Activated CD8-positive, alpha-beta memory T cell treated with anti-CD3 and anti-CD28 coated beads, Interleukin-2, amount 10 ng/mL, durations not matched to agents 7 days and 5 days (primary cell): Measurements from ENCODE around the gene SLC23A3. TPM values are rescaled to one million over a fixed set of nuclear protein-coding genes. Genes with fewer than 3 reads are reported as not detected.

Experiments used
- ATAC-seq: fragments of 150-1000 bp; cut with Tn5 transposase; one replicate; pipeline ENCODE4 v1.10.0; 2021; ENCODE audit warnings: moderate library complexity
- CTCF ChIA-PET: fragments of 350-600 bp; sonication (Branson Sonifier 250); formaldehyde crosslinking; loops from one replicate; lab custom pipeline; 2021; ENCODE audit warnings: antibody characterized with exemption; lab: Charles Lee
- DNase-seq: peaks from one replicate; pipeline ENCODE4 v3.0.0-alpha.2; 2020
- H3K27ac Mint-ChIP-seq: one replicate; pipeline ENCODE4 v1.8.0; 2021; ENCODE audit warnings: mild to moderate bottlenecking, mixed read lengths
- H3K27me3 Mint-ChIP-seq: one replicate; pipeline ENCODE4 v1.8.0; 2021; ENCODE audit warnings: mixed read lengths
- H3K36me3 Mint-ChIP-seq: one replicate; pipeline ENCODE4 v1.8.0; 2021; ENCODE audit warnings: mild to moderate bottlenecking, mixed read lengths
- H3K4me1 Mint-ChIP-seq: one replicate; pipeline ENCODE4 v1.8.0; 2021; ENCODE audit warnings: mixed read lengths
- H3K4me3 Mint-ChIP-seq: one replicate; pipeline ENCODE4 v1.8.0; 2021; ENCODE audit warnings: mild to moderate bottlenecking, moderate library complexity, mixed read lengths
- H3K9me3 Mint-ChIP-seq: one replicate; pipeline ENCODE4 v1.8.0; 2022; ENCODE audit warnings: low read depth, mixed read lengths
- total RNA-seq, 2 experiments: library from RNA; stranded (reverse); gene quantifications; one replicate each; pipeline ENCODE4 v1.2.3, GENCODE V29; 2021

SLC23A3 gene
- total RNA-seq, 2 experiments from 2014 or later: 2.6 to 3.2 TPM

DNA sequence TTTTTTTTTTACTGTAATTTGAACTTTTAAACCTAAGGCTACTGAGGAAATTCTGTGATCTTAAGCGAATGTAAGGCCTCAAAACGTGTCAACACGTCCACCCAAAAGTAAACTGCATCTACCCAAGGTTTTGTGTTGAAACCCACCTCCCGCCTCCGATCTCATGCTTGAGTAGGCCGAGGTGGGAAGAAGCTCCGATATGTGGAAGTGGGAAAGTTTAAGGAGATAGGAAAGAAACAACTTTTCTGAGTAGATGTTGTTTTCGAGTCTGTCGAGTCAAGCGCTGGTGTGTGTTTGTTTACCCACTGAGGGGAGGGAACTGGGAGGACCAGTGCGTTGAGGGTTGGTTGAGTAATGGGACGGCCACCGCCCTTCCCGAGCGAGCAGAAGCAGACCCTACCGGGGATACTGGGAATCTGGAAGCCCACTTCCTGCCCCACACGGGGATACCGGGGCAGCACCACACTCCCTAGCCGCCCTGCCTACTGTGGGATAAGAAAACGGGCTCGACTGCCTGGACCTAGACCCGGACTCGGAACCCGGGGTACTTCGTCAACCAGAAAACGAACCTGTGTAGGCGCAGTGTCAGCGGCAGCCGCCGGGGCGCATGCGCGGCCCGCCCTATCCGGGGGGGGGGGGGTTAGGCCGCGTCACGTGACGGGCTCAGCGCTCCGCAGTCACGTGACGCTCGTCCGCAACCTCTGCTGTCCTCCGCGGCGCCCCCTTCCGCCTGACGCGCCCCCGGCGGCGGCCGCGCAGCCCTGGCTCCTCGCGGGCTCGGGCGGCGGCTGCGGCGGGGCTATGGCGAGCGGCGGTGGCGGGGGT, 7.9 kb upstream of the SLC23A3 start, which contains the start of gene RETREG2:
RETREG2 (plus strand) TSS at position 724 of the 825 bp plus-strand sequence; CDS start at position 802, 78 bp downstream.
- Mint-ChIP-seq H3K9me3 (no peaks in the 10 kb centered on the region), H3K4me1 (peaks cover 66% of the 10 kb centered on the region), H3K4me3 (peak within 1 kb of the TSS; percentile 79), H3K36me3 (peaks cover 44% of the 10 kb centered on the region), H3K27me3 (no peaks in the 10 kb centered on the region), H3K27ac (peak within 1 kb of the TSS; percentile 99)
- peak; percentile 54 for ATAC-seq
- CTCF ChIA-PET: interaction anchor here (2.5 to 4.8 kb wide), 4 partner anchors 29 to 116 kb away, joined by 13 to 42 read pairs (median 26); partner anchors contain the start of gene ZFAND2B
- DNase-seq: peak; percentile 86

GRCh38 chr2:219176818-219177551, 7.2 kb upstream of the SLC23A3 start, which contains the start of gene CNPPD1:
Gene CNPPD1 (minus strand): TSS chr2:219176925. CDS start chr2:219176828, 97 bp downstream.
- DNase-seq (peak; percentile 91), ATAC-seq (peak; percentile 84)
- CTCF ChIA-PET: interaction anchor here (0.7 to 8.2 kb wide), 20 partner anchors 11 to 279 kb away, joined by 3 to 75 read pairs (median 4); partner anchors contain the start of genes ANKZF1, ATG9A, DNPEP and NHEJ1
- Mint-ChIP-seq H3K27me3 (no peaks in the 10 kb centered on the region), H3K4me1 (peaks cover 58% of the 10 kb centered on the region), H3K9me3 (no peaks in the 10 kb centered on the region), H3K36me3 (peaks cover 47% of the 10 kb centered on the region), H3K4me3 (peak within 1 kb of the TSS; percentile 79), H3K27ac (peak within 1 kb of the TSS; percentile 99)

DNA sequence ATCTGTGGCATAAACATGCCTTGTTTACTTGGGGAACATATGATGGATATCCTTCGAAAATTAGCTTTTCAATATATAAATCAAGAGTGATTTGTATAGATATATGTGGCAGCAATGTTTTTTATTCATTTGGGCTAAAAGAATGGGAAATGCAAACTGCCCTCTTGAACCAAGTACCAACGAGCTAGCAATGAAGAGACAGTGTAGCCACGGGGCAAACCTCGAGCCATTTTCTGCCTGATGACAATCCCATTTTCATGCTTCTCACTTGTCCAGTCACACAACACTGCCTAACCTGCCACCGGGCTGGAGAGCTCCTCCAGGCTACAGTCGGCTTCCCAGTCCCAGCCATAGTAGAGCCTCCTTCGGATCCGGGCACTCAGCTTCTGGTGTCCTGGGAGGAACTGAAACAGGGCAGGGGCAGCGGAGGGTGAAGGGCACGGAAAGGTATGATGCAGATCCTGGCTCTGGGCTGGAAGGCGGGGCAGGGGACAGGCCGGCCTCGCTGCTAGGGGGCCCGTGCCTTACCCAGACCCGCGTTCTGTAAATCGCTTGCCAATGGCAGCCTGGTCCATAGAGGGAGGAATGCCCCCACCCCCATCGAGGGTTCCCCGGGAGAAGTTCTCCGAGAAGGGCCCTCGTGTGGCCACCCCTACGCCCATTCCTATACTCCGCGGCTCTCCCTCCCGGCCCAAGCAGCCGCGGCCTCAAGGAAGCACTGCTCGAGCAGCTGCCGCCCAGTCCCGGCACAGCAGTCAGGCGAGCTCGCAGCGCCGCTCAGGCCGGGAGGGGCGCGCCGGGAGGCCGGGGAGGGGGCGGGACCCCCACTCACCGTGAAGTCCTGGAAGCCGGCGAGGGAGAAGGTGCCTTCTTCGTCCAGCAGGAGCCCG, 6.3 kb upstream of the SLC23A3 start:
- peak; percentile 29 for ATAC-seq
- H3K27me3 Mint-ChIP-seq: no peaks in the 10 kb centered on the region
- no peaks in the 10 kb centered on the region for H3K9me3 Mint-ChIP-seq
- H3K4me1 Mint-ChIP-seq: peaks cover 51% of the 10 kb centered on the region
- peak overlapping the region; percentile 81 for H3K27ac Mint-ChIP-seq
- CTCF ChIA-PET: interaction anchor here (0.6 to 8.2 kb wide), 25 partner anchors 10 to 409 kb away, joined by 3 to 75 read pairs (median 4); partner anchors contain the start of genes ANKZF1, ATG9A, DNAJB2 and DNPEP
- peak; percentile 57 for DNase-seq
- H3K4me3 Mint-ChIP-seq: peak overlapping the region; percentile 79
- H3K36me3 Mint-ChIP-seq: peaks cover 46% of the 10 kb centered on the region

DNA sequence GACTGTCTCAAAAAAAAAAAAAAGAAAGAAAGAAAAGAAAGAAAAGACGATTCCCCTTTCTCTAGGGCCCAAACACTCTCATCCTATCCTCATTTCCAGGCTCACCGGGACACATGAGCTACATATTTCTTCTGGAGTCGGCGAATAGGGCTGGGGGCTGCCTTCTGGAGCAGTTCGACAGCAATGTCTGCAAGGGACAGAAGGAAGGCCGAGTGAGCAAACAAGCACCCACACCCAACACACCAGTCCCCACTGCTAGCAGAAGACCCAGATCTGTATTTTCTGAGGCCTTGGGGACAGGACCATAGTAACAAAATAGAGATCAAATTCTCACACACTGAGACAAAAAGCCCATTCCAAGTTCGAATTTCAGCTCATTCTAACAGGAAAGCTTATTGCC, 5.7 kb upstream of the SLC23A3 start:
- no peak for ATAC-seq
- Mint-ChIP-seq H3K36me3 (peaks cover 39% of the 10 kb centered on the region), H3K4me1 (peaks cover 49% of the 10 kb centered on the region), H3K27ac (peak overlapping the region; percentile 81), H3K9me3 (no peaks in the 10 kb centered on the region), H3K4me3 (peak overlapping the region; percentile 79), H3K27me3 (no peaks in the 10 kb centered on the region)
- no peak for DNase-seq
- CTCF ChIA-PET: interaction anchor here (0.6 to 8.2 kb wide), 22 partner anchors 9 to 410 kb away, joined by 3 to 75 read pairs (median 4); partner anchors contain the start of genes ANKZF1, ATG9A, DNAJB2 and DNPEP

DNA sequence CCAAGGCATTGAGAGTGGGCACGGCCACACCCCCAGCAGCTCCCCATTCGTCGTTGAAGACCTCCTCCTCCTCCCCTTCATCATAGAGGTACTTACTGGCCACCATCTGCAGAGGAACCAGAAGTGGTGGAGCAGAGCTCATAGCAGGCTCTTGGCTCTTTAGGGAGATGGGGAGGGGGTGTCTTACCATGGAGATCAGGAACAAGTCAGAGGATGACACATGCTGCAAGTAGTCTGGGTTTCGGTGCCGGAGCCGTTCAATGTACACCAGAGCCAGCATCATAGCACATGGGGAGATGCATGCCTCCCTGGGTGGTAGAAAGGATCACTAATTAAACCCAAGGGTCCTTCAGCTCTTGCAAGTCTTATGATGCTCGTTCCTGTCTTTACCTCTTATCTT, 5.0 kb upstream of the SLC23A3 start:
- Mint-ChIP-seq H3K27me3 (no peaks in the 10 kb centered on the region), H3K36me3 (peaks cover 37% of the 10 kb centered on the region), H3K4me3 (peak overlapping the region; percentile 4), H3K4me1 (peaks cover 48% of the 10 kb centered on the region), H3K27ac (peak overlapping the region; percentile 35), H3K9me3 (no peaks in the 10 kb centered on the region)
- no peak for DNase-seq
- ATAC-seq: no peak
- CTCF ChIA-PET: interaction anchor here (1.1 to 8.2 kb wide), 8 partner anchors 17 to 120 kb away, joined by 3 to 75 read pairs (median 10); partner anchors contain the start of genes NHEJ1 and ZFAND2B

GRCh38 chr2:219174146-219174545, 4.3 kb upstream of the SLC23A3 start:
- Mint-ChIP-seq H3K9me3 (no peaks in the 10 kb centered on the region), H3K27me3 (no peaks in the 10 kb centered on the region), H3K36me3 (peaks cover 32% of the 10 kb centered on the region)

DNA sequence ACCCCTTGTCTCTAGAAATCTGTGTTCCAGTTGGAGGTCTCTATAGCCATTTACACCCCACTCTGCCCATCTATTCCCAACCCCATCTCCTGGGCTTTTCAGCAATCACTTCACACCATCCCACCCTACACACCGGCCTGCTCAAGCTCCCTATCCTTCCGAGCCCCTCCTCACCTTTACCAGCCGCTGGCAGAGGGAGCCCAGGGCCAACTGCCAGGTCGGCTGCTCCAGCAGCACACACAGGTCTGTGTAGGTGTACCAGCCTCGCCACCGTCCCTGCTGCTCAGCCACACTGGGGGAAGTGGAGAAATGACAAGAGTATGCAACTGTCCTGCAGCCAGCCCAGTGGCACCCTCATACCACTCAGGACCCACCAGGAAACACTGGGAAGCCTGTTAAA, 3.3 kb upstream of the SLC23A3 start:
- H3K4me3 Mint-ChIP-seq: no peak overlapping the region
- no peak for ATAC-seq
- CTCF ChIA-PET: interaction anchor here (1.4 to 8.2 kb wide), 7 partner anchors 15 to 122 kb away, joined by 5 to 75 read pairs (median 42); partner anchors contain the start of genes ABCB6, NHEJ1 and ZFAND2B
- H3K27ac Mint-ChIP-seq: no peak overlapping the region
- H3K4me1 Mint-ChIP-seq: peaks cover 41% of the 10 kb centered on the region
- DNase-seq: no peak
- no peaks in the 10 kb centered on the region for H3K9me3 Mint-ChIP-seq
- H3K27me3 Mint-ChIP-seq: no peaks in the 10 kb centered on the region
- peaks cover 29% of the 10 kb centered on the region for H3K36me3 Mint-ChIP-seq

More at GRCh38 chr2:219174146-219174545, 4.3 kb upstream of the SLC23A3 start:
- ATAC-seq: no peak
- Mint-ChIP-seq H3K27ac (peak overlapping the region; percentile 35), H3K4me1 (peaks cover 45% of the 10 kb centered on the region), H3K4me3 (peak overlapping the region; percentile 4)
- DNase-seq: no peak
- CTCF ChIA-PET: interaction anchor here (0.9 to 8.2 kb wide), 7 partner anchors 16 to 121 kb away, joined by 3 to 75 read pairs (median 14); partner anchors contain the start of genes ABCB6, DNAJB2, NHEJ1 and ZFAND2B

DNA sequence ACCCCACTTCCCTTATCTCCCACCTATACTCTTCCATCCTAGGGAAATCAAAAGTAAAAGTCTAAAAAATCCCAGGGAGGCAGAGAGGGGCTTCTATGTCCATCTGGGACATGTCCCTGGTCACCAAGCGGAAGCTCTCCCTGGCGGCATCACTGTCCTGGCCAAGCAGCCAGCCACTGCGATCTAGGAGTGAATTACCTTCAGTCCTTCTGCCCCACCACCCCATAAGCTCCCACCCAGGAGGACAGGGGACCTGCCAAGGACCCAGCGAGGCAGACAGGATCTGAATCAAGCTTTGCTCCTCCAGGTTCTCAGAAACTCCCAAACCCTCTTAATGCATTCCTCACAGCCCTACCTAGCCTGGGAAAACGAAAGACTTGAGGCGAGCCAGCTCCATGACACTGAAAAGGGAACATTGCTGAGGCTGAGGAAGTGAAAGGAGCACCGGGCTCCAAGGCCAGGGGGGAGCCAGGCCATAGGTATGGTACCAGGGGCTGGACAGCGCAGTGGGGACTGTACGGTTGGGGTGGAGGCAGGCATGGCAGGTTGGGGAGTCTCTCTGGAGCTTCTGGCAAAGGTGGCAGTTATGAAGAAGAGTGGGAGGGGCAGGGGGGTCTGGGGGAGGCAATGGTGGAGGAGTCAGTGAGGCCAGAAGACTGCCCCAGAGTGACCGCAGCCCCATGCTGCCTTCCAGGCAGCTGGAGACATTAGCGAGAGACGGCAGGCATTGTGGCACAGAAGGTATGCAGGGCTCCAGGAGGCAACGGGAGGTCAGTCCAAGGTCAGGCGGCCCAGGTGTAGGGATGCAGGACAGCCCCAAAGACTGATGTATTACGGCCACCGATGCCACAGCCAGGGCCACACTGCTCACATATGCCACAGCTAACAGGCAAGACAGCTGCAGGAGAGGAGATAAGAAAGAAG, 2.7 kb upstream of the SLC23A3 start:
- peaks cover 27% of the 10 kb centered on the region for H3K36me3 Mint-ChIP-seq
- no peak overlapping the region for H3K27ac Mint-ChIP-seq

DNA sequence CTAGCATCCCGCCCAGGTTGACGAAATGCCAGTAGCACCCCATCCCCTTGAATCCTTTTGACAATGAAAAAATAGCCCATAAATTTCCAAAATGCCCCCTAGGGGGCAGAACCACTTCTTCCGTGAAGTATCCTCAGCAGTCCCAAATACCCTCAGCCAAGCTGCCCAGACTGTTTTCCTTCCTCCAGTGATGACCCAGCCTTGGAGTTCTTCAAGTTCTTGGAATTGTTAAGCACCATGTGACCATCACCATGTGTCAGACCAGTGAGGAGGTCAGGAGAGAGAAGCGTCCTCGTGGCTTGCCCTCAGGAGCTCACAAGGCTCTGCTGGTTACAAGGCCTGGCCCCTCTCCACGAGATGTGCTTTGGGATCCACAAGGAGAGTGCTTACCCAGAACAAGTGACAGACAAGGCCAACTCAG, 1.4 kb upstream of the SLC23A3 start:
- Mint-ChIP-seq H3K9me3 (no peaks in the 10 kb centered on the region), H3K4me3 (no peak overlapping the region), H3K36me3 (peaks cover 30% of the 10 kb centered on the region), H3K4me1 (peaks cover 36% of the 10 kb centered on the region), H3K27ac (no peak overlapping the region), H3K27me3 (no peaks in the 10 kb centered on the region)
- CTCF ChIA-PET: interaction anchor here (0.7 to 8.2 kb wide), 24 partner anchors 9 to 273 kb away, joined by 3 to 75 read pairs (median 6); partner anchors contain the start of genes ABCB6, ANKZF1, ATG9A and DNAJB2
- no peak for DNase-seq
- ATAC-seq: peak; percentile 45

More for the DNA sequence above, 2.7 kb upstream of the SLC23A3 start:
- DNase-seq (no peak), ATAC-seq (no peak)
- H3K4me3 Mint-ChIP-seq: no peak overlapping the region
- CTCF ChIA-PET: interaction anchor here (1.1 to 8.2 kb wide), 19 partner anchors 10 to 143 kb away, joined by 3 to 75 read pairs (median 7); partner anchors contain the start of genes ABCB6, ANKZF1, ATG9A and DNAJB2
- H3K4me1 Mint-ChIP-seq: peaks cover 39% of the 10 kb centered on the region
- H3K27me3 Mint-ChIP-seq: no peaks in the 10 kb centered on the region
- no peaks in the 10 kb centered on the region for H3K9me3 Mint-ChIP-seq

DNA sequence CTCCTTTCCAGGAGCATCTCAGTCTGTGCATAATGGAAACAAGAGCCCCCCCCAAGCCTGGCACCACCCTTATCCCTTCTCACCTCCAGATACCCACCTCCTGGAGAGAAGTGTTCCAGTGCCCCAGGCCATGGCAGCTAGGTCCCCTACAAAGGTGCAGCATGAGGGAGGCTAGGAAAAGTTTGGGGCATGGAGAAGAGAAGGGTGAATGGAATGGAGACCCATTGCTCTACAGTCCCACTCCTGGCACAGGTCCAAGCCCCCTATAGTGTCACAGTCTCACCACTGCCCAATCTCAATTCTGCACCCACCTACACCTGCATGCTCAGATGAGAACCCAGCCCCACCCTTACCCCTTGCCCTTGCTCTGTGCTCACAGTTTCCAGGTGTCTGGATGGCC, 897 bp downstream of the SLC23A3 start:
- Mint-ChIP-seq H3K9me3 (no peaks in the 10 kb centered on the region), H3K36me3 (peaks cover 23% of the 10 kb centered on the region), H3K4me3 (no peak overlapping the region), H3K27ac (no peak overlapping the region), H3K27me3 (no peaks in the 10 kb centered on the region), H3K4me1 (peaks cover 16% of the 10 kb centered on the region)
- no peak for ATAC-seq
- CTCF ChIA-PET: interaction anchor here (6.1 to 8.2 kb wide), 2 partner anchors 11 to 37 kb away, joined by 65 to 75 read pairs; partner anchors contain the start of genes NHEJ1 and ZFAND2B
- no peak for DNase-seq

DNA sequence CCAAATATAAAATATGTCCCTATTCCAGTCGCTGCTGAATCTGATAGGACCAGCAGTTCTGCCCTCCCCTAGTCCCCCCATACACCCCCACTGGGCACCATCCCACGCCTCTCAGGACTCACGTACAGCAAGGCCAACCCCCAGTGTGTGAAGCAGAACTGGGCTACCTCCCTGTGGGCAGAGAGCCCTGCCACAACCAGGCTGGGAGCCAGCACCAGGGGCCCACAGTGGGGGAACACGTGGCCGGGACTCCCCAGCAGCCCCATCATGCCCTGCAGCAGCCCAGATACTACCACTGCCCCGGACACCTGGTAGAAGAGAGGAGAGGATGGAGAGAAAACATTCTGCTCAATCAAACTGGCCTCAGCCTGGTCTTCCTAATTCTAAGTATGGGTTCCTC, 1.3 kb downstream of the SLC23A3 start:
- no peak for DNase-seq
- Mint-ChIP-seq H3K27ac (no peak overlapping the region), H3K27me3 (no peaks in the 10 kb centered on the region), H3K36me3 (peaks cover 22% of the 10 kb centered on the region), H3K4me3 (no peak overlapping the region), H3K4me1 (peaks cover 14% of the 10 kb centered on the region), H3K9me3 (no peaks in the 10 kb centered on the region)
- CTCF ChIA-PET: interaction anchor here (6.1 kb wide), 1 partner anchor 38 kb away, joined by 65 read pairs; the partner anchor contains the start of gene ZFAND2B
- ATAC-seq: no peak
